ENCODE results near the gene SOX5.
"Not testable (repeated sequence)": the region's sequence is repeated elsewhere in the genome, so short reads cannot be mapped to it uniquely, and the experiment has no call there.

DNA sequence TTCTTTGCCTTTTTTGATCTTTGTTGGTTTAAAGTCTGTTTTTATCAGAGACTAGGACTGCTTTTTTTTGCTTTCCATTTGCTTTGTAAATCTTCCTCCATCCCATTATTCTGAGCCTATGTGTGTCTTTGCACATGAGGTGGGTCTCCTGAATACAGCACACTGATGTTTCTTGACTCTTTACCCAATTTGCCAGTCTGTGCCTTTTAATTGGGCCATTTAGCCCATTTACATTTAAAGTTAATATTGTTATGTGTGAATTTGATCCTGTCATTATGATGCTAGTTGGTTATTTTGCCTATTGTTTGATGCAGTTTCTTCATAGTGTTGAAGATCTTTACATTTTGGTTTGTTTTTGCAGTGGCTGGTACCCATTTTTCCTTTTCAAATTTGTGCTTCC, 126.6 kb downstream of the SOX5 start:
- TF ChIP-seq, protein P1, sequence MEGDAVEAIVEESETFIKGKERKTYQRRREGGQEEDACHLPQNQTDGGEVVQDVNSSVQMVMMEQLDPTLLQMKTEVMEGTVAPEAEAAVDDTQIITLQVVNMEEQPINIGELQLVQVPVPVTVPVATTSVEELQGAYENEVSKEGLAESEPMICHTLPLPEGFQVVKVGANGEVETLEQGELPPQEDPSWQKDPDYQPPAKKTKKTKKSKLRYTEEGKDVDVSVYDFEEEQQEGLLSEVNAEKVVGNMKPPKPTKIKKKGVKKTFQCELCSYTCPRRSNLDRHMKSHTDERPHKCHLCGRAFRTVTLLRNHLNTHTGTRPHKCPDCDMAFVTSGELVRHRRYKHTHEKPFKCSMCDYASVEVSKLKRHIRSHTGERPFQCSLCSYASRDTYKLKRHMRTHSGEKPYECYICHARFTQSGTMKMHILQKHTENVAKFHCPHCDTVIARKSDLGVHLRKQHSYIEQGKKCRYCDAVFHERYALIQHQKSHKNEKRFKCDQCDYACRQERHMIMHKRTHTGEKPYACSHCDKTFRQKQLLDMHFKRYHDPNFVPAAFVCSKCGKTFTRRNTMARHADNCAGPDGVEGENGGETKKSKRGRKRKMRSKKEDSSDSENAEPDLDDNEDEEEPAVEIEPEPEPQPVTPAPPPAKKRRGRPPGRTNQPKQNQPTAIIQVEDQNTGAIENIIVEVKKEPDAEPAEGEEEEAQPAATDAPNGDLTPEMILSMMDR (IDR thresholded peaks at IDR 0.05; ENCODE audit: poor library complexity), result not testable (repeated sequence)
- not testable (repeated sequence) for TF ChIP-seq EZH2 (IDR thresholded peaks at IDR 0.05; ENCODE audit: borderline replicate concordance)

Measured in hepatocyte (in vitro differentiated cells).